Astrocyte of the spinal cord (primary cell): ENCODE data around the gene CDKAL1.

Experiments used
- DNase-seq: peaks from one replicate; pipeline ENCODE4 v3.0.0; 2011; ENCODE audit warnings: low read depth, low spot score
- H3K4me3 ChIP-seq: 2 replicates; pipeline ENCODE4 v1.5.1; 2011; ENCODE audit warnings: low read depth, mild to moderate bottlenecking, low read length, moderate library complexity
- in situ Hi-C: cut with HindIII; loops from 2 replicates; pipeline ENCODE4 v1.10.0; 2017; ENCODE audit warnings: low sequenced_read_pairs
- TF ChIP-seq, protein P1 (sequence below): IDR thresholded peaks from 2 replicates; pipeline ENCODE4 v1.5.1; 2012; ENCODE audit warnings: low read depth, mild to moderate bottlenecking, low read length, inconsistent platforms

The CDKAL1 gene

DNA sequence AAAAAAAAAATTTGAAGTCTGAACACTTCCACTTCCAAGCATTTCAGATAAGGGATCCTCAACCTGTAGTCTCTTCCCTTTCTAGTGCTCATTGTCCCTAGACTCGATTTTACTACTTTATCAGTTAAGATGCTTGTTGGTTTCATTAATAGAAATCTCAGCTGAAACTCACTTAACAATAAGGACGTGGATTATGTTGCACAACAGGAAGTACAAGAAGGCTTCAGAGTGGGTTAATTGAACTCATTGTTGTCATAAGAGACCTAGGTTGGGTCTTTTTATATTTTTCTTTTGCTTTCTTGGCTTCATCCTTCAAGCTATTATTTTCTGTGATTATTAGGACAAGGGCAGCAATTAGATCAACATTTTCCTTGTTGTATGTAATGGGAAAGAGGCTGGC is 175.2 kb downstream of the CDKAL1 start:
- in situ Hi-C loops: no loop called here
- TF ChIP-seq, protein P1, sequence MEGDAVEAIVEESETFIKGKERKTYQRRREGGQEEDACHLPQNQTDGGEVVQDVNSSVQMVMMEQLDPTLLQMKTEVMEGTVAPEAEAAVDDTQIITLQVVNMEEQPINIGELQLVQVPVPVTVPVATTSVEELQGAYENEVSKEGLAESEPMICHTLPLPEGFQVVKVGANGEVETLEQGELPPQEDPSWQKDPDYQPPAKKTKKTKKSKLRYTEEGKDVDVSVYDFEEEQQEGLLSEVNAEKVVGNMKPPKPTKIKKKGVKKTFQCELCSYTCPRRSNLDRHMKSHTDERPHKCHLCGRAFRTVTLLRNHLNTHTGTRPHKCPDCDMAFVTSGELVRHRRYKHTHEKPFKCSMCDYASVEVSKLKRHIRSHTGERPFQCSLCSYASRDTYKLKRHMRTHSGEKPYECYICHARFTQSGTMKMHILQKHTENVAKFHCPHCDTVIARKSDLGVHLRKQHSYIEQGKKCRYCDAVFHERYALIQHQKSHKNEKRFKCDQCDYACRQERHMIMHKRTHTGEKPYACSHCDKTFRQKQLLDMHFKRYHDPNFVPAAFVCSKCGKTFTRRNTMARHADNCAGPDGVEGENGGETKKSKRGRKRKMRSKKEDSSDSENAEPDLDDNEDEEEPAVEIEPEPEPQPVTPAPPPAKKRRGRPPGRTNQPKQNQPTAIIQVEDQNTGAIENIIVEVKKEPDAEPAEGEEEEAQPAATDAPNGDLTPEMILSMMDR: no peak
- no peak for DNase-seq
- no peak overlapping the region for H3K4me3 ChIP-seq

DNA sequence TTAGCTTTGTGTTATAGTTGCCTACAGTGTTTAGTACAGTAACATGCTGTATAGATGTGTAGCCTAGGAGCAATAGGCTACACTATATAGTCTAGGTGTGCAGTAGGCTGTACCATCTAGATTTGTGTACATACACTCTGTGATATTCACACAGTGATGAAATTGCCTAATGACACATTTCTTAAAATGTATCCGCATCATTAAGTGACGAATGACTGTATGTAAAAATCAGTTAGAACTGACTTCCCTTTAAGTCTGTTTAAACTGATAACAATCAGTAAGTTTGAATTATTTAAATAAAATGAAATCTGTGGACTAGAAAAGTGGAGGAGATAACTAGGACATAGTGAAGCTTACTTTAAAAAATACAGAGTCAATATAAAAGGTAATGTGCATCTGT is 176.1 kb downstream of the CDKAL1 start:
- no peak overlapping the region for H3K4me3 ChIP-seq
- in situ Hi-C loops: no loop called here
- TF ChIP-seq, protein P1: no peak
- no peak for DNase-seq

DNA sequence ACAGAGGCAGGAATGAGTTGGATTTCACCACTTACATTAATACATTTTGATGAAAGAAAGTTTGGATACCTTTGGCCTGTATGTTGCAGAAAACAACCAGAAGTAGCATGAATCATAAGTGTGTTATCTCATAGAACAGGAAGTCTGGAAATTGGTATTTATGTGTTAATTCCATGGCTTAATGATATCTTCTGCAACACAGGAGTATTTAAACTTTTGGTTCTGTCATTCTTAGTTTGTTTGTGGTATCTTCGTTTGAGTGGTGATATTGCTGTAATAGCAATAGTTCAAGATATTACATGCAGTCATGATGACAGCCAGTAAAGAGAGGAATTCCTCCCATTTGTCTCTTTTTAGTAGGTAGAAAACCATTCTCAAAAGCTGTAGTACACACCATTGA is 177.3 kb downstream of the CDKAL1 start:
- no peak overlapping the region for H3K4me3 ChIP-seq
- no peak for DNase-seq
- TF ChIP-seq, protein P1: no peak
- in situ Hi-C loops: no loop called here

DNA sequence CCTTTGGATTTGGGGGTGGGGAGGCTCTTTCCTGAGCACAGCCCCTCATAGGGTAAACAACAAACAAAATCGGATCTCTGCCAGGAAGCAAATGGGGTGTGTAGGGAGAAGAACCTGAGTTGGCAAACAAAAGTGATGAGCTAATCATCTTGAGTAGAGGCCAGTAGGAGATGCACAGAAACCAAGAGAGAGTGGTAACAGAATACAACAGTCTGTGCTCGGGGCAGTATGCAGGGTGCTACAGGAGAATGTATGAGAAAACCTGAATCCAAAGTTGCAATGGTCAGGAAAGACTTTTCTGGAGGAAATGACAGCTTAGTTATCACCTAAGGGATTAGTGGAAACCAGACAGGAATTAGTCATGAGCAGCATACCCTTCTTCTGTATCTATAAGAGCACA is 177.8 kb downstream of the CDKAL1 start:
- in situ Hi-C loops: no loop called here
- H3K4me3 ChIP-seq: no peak overlapping the region
- no peak for DNase-seq
- TF ChIP-seq, protein P1: no peak

DNA sequence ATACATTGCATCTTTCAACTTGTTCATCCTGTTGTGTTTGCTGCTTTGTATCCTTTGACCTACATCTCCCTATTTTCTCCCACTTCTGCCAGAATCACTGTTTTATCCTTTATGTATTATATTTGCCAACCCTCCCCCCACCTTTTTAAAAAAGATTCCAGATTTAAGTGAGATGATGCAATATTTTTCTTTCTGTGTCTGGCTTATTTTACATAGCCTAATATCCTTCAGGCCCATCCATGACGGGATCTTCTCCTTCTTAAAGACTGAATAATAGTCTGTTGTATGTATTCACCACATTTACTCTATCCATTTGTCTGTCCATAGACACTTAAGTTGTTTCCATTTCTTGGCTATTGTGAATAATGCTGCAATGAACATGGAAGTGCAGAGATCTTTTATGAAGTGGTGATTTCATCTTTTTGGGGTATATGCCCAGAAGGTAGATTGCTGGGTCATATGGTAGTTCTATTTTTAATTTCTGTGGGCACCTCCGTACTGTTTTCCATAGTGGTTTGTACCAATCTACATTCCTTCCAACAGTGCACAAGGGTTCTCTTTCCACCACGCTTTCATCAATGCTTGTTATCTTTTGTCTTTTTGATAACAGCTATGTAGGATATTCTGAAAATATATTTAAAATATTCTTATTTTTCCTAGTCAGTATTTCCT is 181.0 kb downstream of the CDKAL1 start:
- H3K4me3 ChIP-seq: no peak overlapping the region
- TF ChIP-seq, protein P1: no peak
- in situ Hi-C loops: no loop called here
- DNase-seq: no peak

DNA sequence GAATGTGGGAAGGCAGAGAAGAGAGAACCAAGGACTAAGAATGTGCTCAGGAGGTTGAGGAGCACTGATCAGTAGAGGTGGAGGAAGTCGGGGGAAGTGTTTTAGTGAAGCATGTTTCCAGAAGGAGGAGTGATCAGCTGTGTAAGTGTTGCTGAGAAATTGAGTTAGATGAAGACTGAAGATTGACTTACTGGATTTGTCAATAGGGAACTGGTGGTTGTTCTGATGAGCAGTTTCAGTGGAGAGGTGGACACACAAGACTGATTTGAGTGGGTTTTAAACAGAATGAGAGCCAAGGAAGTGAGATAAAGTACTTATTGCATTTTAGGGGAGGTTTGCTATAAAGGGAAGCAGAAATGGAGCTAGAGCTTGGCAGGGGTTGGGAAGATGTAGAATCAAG is 182.6 kb downstream of the CDKAL1 start:
- no peak overlapping the region for H3K4me3 ChIP-seq
- in situ Hi-C loops: no loop called here
- no peak for DNase-seq
- TF ChIP-seq, protein P1: no peak
